ENCODE measurements around the gene RWDD3.

RWDD3 gene

GRCh38 chr1:95233737-95234500 lies at the start of gene RWDD3:
Gene RWDD3, plus strand, starts transcription at chr1:95234210. Its CDS starts 21 bp downstream, at chr1:95234231.
- no peaks in the 10 kb centered on the region for H3K27me3 ChIP-seq (ENCODE audit: control insufficient read depth in 1 of 2, insufficient read depth in 2 of 2, low read length in 2 of 2)
- peaks cover 4% of the 10 kb centered on the region for H3K4me1 ChIP-seq (ENCODE audit: insufficient read depth, low read length)
- peak within 1 kb of the TSS; percentile 82 for H3K9ac ChIP-seq (ENCODE audit: low read length)
- H3K4me3 ChIP-seq (ENCODE audit: low read depth in 1 of 2, low read length in 2 of 2): peak within 1 kb of the TSS; percentile 62 to 89
- peak within 1 kb of the TSS; percentile 96 for H3K27ac ChIP-seq (ENCODE audit: low read depth, low read length)
- no peaks in the 10 kb centered on the region for H3K9me3 ChIP-seq (ENCODE audit: low read length)
- no peaks in the 10 kb centered on the region for H3K36me3 ChIP-seq (ENCODE audit: insufficient read depth, low read length)

- no peak overlapping the region for H3K9ac ChIP-seq (ENCODE audit: low read length)
- no peak overlapping the region for H3K27ac ChIP-seq (ENCODE audit: low read depth, low read length)
- H3K27me3 ChIP-seq (ENCODE audit: control insufficient read depth in 1 of 2, insufficient read depth in 2 of 2, low read length in 2 of 2): no peaks in the 10 kb centered on the region
- no peak overlapping the region for H3K4me3 ChIP-seq (ENCODE audit: low read depth in 1 of 2, low read length in 2 of 2)
- H3K4me1 ChIP-seq (ENCODE audit: insufficient read depth, low read length): no peaks in the 10 kb centered on the region
- H3K36me3 ChIP-seq (ENCODE audit: insufficient read depth, low read length): no peaks in the 10 kb centered on the region
- no peaks in the 10 kb centered on the region for H3K9me3 ChIP-seq (ENCODE audit: low read length)
Observed at GRCh38 chr1:95186149-95186548, 47.9 kb upstream of the RWDD3 start.

- H3K27ac ChIP-seq (ENCODE audit: low read depth, low read length): no peak overlapping the region
- H3K9ac ChIP-seq (ENCODE audit: low read length): no peak overlapping the region
- H3K27me3 ChIP-seq (ENCODE audit: control insufficient read depth in 1 of 2, insufficient read depth in 2 of 2, low read length in 2 of 2): no peaks in the 10 kb centered on the region
- H3K9me3 ChIP-seq (ENCODE audit: low read length): no peaks in the 10 kb centered on the region
- H3K4me3 ChIP-seq (ENCODE audit: low read depth in 1 of 2, low read length in 2 of 2): no peak overlapping the region
- no peaks in the 10 kb centered on the region for H3K36me3 ChIP-seq (ENCODE audit: insufficient read depth, low read length)
- H3K4me1 ChIP-seq (ENCODE audit: insufficient read depth, low read length): peaks cover 4% of the 10 kb centered on the region
Observed at GRCh38 chr1:95193591-95193990, 40.4 kb upstream of the RWDD3 start.

GRCh38 chr1:95195046-95195445 lies 39.0 kb upstream of the RWDD3 start:
- Histone ChIP-seq H3K27ac (ENCODE audit: low read depth, low read length) (no peak overlapping the region), H3K4me3 (ENCODE audit: low read depth in 1 of 2, low read length in 2 of 2) (no peak overlapping the region)

GRCh38 chr1:95196017-95196416 lies 38.0 kb upstream of the RWDD3 start:
- no peak overlapping the region for H3K9ac ChIP-seq (ENCODE audit: low read length)
- no peaks in the 10 kb centered on the region for H3K36me3 ChIP-seq (ENCODE audit: insufficient read depth, low read length)
- no peak overlapping the region for H3K4me3 ChIP-seq (ENCODE audit: low read depth in 1 of 2, low read length in 2 of 2)
- no peaks in the 10 kb centered on the region for H3K9me3 ChIP-seq (ENCODE audit: low read length)
- H3K27me3 ChIP-seq (ENCODE audit: control insufficient read depth in 1 of 2, insufficient read depth in 2 of 2, low read length in 2 of 2): no peaks in the 10 kb centered on the region
- H3K4me1 ChIP-seq (ENCODE audit: insufficient read depth, low read length): peaks cover 4% of the 10 kb centered on the region
- no peak overlapping the region for H3K27ac ChIP-seq (ENCODE audit: low read depth, low read length)

More at GRCh38 chr1:95195046-95195445, 39.0 kb upstream of the RWDD3 start:
- H3K27me3 ChIP-seq (ENCODE audit: control insufficient read depth in 1 of 2, insufficient read depth in 2 of 2, low read length in 2 of 2): no peaks in the 10 kb centered on the region
- H3K9me3 ChIP-seq (ENCODE audit: low read length): no peaks in the 10 kb centered on the region
- no peaks in the 10 kb centered on the region for H3K36me3 ChIP-seq (ENCODE audit: insufficient read depth, low read length)
- no peak overlapping the region for H3K9ac ChIP-seq (ENCODE audit: low read length)
- H3K4me1 ChIP-seq (ENCODE audit: insufficient read depth, low read length): peaks cover 4% of the 10 kb centered on the region

- no peaks in the 10 kb centered on the region for H3K9me3 ChIP-seq (ENCODE audit: low read length)
- peaks cover 4% of the 10 kb centered on the region for H3K4me1 ChIP-seq (ENCODE audit: insufficient read depth, low read length)
- H3K9ac ChIP-seq (ENCODE audit: low read length): no peak overlapping the region
- no peaks in the 10 kb centered on the region for H3K36me3 ChIP-seq (ENCODE audit: insufficient read depth, low read length)
- H3K27me3 ChIP-seq (ENCODE audit: control insufficient read depth in 1 of 2, insufficient read depth in 2 of 2, low read length in 2 of 2): no peaks in the 10 kb centered on the region
- H3K27ac ChIP-seq (ENCODE audit: low read depth, low read length): no peak overlapping the region
- no peak overlapping the region for H3K4me3 ChIP-seq (ENCODE audit: low read depth in 1 of 2, low read length in 2 of 2)
Observed at GRCh38 chr1:95197616-95198252, 36.3 kb upstream of the RWDD3 start.

- no peak overlapping the region for H3K4me3 ChIP-seq (ENCODE audit: low read depth in 1 of 2, low read length in 2 of 2)
- H3K9ac ChIP-seq (ENCODE audit: low read length): no peak overlapping the region
- peaks cover 4% of the 10 kb centered on the region for H3K4me1 ChIP-seq (ENCODE audit: insufficient read depth, low read length)
- no peaks in the 10 kb centered on the region for H3K36me3 ChIP-seq (ENCODE audit: insufficient read depth, low read length)
- H3K9me3 ChIP-seq (ENCODE audit: low read length): no peaks in the 10 kb centered on the region
- H3K27ac ChIP-seq (ENCODE audit: low read depth, low read length): no peak overlapping the region
- H3K27me3 ChIP-seq (ENCODE audit: control insufficient read depth in 1 of 2, insufficient read depth in 2 of 2, low read length in 2 of 2): no peaks in the 10 kb centered on the region
Observed at GRCh38 chr1:95201905-95202304, 32.1 kb upstream of the RWDD3 start.

GRCh38 chr1:95203908-95204437 lies 30.0 kb upstream of the RWDD3 start:
- no peaks in the 10 kb centered on the region for H3K36me3 ChIP-seq (ENCODE audit: insufficient read depth, low read length)
- no peak overlapping the region for H3K9ac ChIP-seq (ENCODE audit: low read length)
- H3K27me3 ChIP-seq (ENCODE audit: control insufficient read depth in 1 of 2, insufficient read depth in 2 of 2, low read length in 2 of 2): no peaks in the 10 kb centered on the region
- H3K9me3 ChIP-seq (ENCODE audit: low read length): no peaks in the 10 kb centered on the region
- H3K4me1 ChIP-seq (ENCODE audit: insufficient read depth, low read length): no peaks in the 10 kb centered on the region
- no peak overlapping the region for H3K4me3 ChIP-seq (ENCODE audit: low read depth in 1 of 2, low read length in 2 of 2)
- no peak overlapping the region for H3K27ac ChIP-seq (ENCODE audit: low read depth, low read length)

GRCh38 chr1:95206514-95206913 lies 27.5 kb upstream of the RWDD3 start:
- no peak overlapping the region for H3K27ac ChIP-seq (ENCODE audit: low read depth, low read length)
- no peak overlapping the region for H3K4me3 ChIP-seq (ENCODE audit: low read depth in 1 of 2, low read length in 2 of 2)
- no peaks in the 10 kb centered on the region for H3K27me3 ChIP-seq (ENCODE audit: control insufficient read depth in 1 of 2, insufficient read depth in 2 of 2, low read length in 2 of 2)
- no peaks in the 10 kb centered on the region for H3K9me3 ChIP-seq (ENCODE audit: low read length)
- no peaks in the 10 kb centered on the region for H3K36me3 ChIP-seq (ENCODE audit: insufficient read depth, low read length)
- H3K4me1 ChIP-seq (ENCODE audit: insufficient read depth, low read length): no peaks in the 10 kb centered on the region
- H3K9ac ChIP-seq (ENCODE audit: low read length): no peak overlapping the region

- Histone ChIP-seq H3K27ac (ENCODE audit: low read depth, low read length) (no peak overlapping the region), H3K27me3 (ENCODE audit: control insufficient read depth in 1 of 2, insufficient read depth in 2 of 2, low read length in 2 of 2) (no peaks in the 10 kb centered on the region), H3K4me1 (ENCODE audit: insufficient read depth, low read length) (no peaks in the 10 kb centered on the region), H3K4me3 (ENCODE audit: low read depth in 1 of 2, low read length in 2 of 2) (no peak overlapping the region), H3K9ac (ENCODE audit: low read length) (no peak overlapping the region), H3K36me3 (ENCODE audit: insufficient read depth, low read length) (no peaks in the 10 kb centered on the region), H3K9me3 (ENCODE audit: low read length) (no peaks in the 10 kb centered on the region)
Observed at GRCh38 chr1:95207223-95207935, 26.6 kb upstream of the RWDD3 start.

GRCh38 chr1:95208876-95209275 lies 25.1 kb upstream of the RWDD3 start:
- H3K9ac ChIP-seq (ENCODE audit: low read length): no peak overlapping the region
- H3K4me1 ChIP-seq (ENCODE audit: insufficient read depth, low read length): no peaks in the 10 kb centered on the region
- no peak overlapping the region for H3K27ac ChIP-seq (ENCODE audit: low read depth, low read length)
- no peaks in the 10 kb centered on the region for H3K36me3 ChIP-seq (ENCODE audit: insufficient read depth, low read length)
- H3K27me3 ChIP-seq (ENCODE audit: control insufficient read depth in 1 of 2, insufficient read depth in 2 of 2, low read length in 2 of 2): no peaks in the 10 kb centered on the region
- no peaks in the 10 kb centered on the region for H3K9me3 ChIP-seq (ENCODE audit: low read length)
- no peak overlapping the region for H3K4me3 ChIP-seq (ENCODE audit: low read depth in 1 of 2, low read length in 2 of 2)
